GM12875 (cell line): ENCODE results near the gene PCDH19.

Experiments
- H3K4me3 ChIP-seq: one replicate; pipeline ENCODE4 v1.5.1; 2011; ENCODE audit warnings: low read depth, low read length, control low read depth
- CTCF ChIP-seq: IDR thresholded peaks from 2 replicates; pipeline ENCODE4 v1.5.1; 2011; ENCODE audit warnings: low read depth, mild to moderate bottlenecking, control low read depth, inconsistent platforms, low read length, moderate library complexity, borderline replicate concordance; ENCODE audit not compliant: insufficient read depth

PCDH19 gene

GRCh38 chrX:100408713-100409609, 1.1 kb downstream of the PCDH19 start:
- TF ChIP-seq CTCF = no peak
- H3K4me3 ChIP-seq = no peak overlapping the region

DNA sequence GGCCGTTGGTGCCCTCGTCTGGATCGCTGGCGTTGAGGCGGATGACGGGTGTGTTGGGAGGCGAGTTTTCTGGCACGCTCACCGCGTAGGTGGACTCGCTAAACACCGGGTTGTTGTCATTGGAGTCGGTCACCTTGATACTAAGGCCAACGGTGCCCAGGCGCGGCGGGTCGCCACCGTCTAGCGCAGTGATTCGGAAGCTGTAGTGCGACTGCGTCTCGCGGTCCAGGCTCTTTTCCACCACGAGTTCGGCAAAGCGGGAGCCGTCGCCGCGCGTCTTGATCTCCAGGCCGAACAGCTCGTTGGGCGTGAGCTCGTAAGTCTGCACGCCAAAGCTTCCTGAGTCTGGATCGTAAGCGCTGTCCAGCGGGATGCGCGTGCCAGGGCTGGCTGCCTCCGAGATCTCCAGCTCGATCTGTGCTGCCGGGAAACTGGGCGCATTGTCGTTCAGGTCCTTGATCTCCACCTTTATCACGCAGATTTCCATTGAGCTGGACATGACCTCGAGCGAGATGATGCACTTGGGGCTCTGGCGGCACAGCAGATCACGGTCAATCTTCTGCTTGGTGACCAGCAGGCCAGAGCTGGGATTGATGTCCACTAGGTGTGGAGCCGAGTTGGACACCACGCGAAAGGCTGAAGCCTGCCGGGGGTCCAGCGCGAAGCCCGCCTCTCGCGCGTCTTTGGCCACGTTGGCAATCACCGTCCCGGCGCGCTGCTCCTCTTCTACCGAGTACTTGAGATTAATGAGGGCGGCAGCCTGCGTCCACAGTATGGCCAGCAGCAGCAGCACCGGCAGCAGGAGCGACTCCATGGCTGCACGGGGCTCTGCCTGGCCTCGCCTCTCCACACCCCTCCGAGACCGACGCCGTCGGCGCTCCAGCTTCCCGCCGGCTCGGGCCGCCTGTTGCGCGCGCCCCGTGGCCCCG, 2.0 kb downstream of the PCDH19 start:
- H3K4me3 ChIP-seq = no peak overlapping the region
- no peak for TF ChIP-seq CTCF

- no peak overlapping the region for H3K4me3 ChIP-seq
- TF ChIP-seq CTCF = no peak
Measured at GRCh38 chrX:100407147-100407783, 2.8 kb downstream of the PCDH19 start.

DNA sequence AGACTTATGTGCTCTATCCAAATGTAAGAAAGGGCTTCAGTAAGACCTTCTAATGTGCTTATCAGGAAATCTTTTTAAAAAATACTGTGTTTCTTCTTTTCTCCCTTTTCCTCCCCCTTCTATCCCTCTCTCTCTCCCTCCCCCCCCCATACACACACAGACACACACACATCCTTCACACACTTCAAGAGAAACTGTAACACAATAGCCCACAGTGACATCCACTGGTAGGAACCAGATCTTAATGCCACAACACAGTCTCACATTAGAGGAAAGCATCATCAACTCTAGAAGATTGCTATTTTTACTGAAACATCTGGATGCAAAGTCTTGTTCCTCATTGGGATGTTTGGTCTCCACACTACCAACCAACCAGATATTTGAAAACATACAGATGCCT, 4.6 kb downstream of the PCDH19 start:
- H3K4me3 ChIP-seq = no peak overlapping the region
- no peak for TF ChIP-seq CTCF

DNA sequence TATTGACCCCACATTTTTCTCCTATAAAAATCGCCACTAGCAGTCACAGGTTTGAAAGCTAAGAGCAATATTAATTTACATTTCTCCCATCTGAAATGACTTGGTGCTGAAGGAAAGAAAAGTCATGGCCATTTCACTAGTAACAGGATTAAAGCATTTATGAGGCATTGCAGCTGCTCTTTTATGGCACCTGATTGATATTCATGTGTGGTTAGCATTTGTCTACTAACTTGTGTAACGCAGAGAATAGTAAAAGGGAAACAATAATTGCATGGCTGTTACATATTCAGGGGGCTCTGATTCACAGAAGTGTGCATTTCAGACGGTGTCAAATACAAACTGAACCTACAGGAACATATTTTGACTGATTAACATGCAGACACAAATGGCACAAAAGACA, 5.2 kb downstream of the PCDH19 start:
- H3K4me3 ChIP-seq = no peak overlapping the region
- no peak for TF ChIP-seq CTCF

GRCh38 chrX:100395781-100396180, 14.3 kb downstream of the PCDH19 start:
- no peak overlapping the region for H3K4me3 ChIP-seq
- TF ChIP-seq CTCF = no peak
